GM15510 (cell line): ENCODE measurements around the gene MED15.

Experiments used
- POLR2A ChIP-seq: IDR thresholded peaks from 3 replicates; pipeline ENCODE4 v1.6.1; 2011; ENCODE audit warnings: borderline replicate concordance; ENCODE audit not compliant: insufficient read length; ENCODE audit errors: extremely low read depth

Gene MED15

DNA sequence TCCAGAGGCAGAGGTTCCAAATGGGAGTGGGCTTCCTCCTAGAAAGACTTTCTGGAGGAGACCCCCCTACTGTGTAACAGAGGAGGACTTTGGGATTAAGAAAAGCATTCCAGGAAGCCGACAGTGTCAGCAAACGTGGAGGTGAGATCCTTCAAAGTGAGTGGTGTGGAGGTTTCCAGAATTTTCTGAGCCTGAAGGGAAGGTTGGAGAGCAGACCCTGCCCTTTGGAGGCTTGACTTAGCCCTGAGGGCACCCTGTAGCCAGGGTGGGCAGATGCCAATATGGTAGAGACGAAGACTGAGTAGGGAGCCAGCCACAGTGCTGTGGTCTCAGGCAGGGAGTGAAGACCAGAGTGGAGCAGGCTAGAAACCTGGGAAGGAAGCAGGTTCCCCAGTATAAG lies 10.0 kb upstream of the MED15 start:
- no peak for TF ChIP-seq POLR2A

GRCh38 chr22:20498913-20499312 lies 8.5 kb upstream of the MED15 start:
- no peak for TF ChIP-seq POLR2A

DNA sequence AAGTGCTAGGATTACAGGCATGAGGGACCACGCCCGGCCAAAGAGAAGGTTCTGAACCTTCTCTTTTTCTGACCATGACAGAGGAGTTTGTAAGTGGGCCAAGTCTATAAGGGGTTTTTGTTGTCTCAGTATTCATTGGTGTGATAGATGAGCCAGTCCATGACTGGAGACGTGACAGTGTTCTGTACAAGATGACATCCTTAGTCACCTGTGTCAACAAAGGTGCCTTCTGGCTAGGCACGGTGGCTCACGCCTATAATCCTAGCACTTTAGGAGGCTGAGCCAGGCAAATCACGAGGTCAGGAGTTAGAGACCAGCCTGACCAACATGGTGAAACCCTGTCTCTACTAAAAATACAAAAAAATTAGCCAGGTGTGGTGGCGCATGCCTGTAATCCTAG lies 7.6 kb upstream of the MED15 start:
- no peak for TF ChIP-seq POLR2A

DNA sequence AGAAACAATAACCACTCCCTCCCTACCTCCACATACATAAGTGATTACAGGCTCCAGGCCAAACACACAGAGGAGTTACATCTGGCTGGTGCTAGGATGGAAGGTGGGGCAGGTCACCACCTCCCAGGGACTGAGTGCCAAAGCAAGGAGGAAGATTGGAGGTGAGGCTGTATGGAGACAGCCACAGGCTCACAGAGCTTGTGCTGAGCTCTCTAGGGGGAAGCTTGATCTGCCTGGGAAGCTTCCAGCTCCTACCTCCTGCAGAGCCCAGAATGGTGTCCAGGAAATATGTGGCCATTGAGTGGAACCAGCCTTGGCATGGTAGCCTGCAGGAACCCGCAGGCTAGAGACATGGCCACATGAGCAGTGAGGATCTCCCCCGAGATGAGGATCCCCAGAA lies 3.6 kb upstream of the MED15 start:
- TF ChIP-seq POLR2A, result no peak

GRCh38 chr22:20506543-20507252 lies 712 bp upstream of the MED15 start:
- no peak for TF ChIP-seq POLR2A

GRCh38 chr22:20508815-20509271 lies 1.4 kb downstream of the MED15 start:
- TF ChIP-seq POLR2A, result no peak

GRCh38 chr22:20509344-20510047 lies 2.1 kb downstream of the MED15 start:
- no peak for TF ChIP-seq POLR2A

- TF ChIP-seq POLR2A, result no peak
These were observed 3.6 kb downstream of the MED15 start for GRCh38 chr22:20510811-20511577.

- TF ChIP-seq POLR2A, result no peak
These were observed 4.3 kb downstream of the MED15 start for GRCh38 chr22:20511578-20512229.

DNA sequence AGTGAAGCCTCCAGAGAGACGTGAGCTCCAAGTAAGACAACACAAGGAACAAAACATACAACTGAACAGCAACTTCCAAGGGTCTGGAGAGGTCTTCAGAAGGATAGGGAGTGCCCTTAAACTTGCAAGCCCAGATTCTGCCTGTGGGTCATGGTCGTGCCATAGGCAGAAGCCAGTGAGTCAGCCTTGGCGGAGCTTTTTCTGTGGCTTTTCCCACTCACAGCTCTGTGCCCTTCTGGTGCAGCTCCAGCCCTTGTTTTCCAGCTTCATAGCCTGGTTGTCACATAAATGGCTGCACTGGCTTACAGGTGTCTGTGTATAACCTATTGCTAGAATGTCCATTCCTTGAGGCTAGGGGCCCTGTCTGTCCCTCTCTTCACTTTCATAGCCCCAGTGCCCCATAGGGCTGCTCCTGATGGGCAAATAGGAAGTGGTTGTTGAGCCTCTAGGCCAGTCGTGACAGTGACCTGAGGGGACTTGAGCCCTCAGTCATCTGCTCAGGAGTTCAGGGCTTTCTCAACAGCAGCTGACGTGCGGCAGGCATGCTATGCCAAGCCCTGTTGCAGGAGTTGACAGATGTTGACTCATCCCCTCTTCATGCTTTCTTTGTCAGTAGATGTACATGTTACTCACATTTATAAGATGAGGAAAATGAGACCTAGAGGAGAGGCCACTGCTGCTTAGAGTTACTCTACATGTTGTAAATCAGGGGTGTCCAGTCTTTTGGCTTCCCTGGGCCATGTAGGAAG lies 7.4 kb downstream of the MED15 start:
- no peak for TF ChIP-seq POLR2A

DNA sequence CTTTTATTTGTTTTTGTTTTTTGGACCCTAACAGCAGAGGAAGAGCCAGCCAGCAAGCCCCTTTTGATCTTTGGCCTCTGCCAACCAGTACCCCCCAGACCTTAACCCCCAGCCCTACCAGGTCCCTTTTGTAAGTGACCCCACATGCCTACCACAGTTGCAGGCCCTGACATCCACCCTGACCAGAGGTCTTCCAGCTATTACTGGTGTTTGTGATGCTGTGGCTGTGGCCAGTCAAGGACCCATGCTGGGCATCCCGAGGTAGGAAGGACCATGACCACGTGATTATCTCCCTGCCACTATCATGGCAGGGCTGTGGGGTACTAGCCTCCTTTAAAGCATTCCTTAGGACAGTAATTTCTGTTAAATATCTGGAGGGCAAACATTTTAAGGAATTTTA lies 9.0 kb downstream of the MED15 start:
- no peak for TF ChIP-seq POLR2A

- no peak for TF ChIP-seq POLR2A
These were observed 10.0 kb downstream of the MED15 start for GRCh38 chr22:20517422-20517821.

GRCh38 chr22:20517841-20518592 lies 10.6 kb downstream of the MED15 start:
- no peak for TF ChIP-seq POLR2A

DNA sequence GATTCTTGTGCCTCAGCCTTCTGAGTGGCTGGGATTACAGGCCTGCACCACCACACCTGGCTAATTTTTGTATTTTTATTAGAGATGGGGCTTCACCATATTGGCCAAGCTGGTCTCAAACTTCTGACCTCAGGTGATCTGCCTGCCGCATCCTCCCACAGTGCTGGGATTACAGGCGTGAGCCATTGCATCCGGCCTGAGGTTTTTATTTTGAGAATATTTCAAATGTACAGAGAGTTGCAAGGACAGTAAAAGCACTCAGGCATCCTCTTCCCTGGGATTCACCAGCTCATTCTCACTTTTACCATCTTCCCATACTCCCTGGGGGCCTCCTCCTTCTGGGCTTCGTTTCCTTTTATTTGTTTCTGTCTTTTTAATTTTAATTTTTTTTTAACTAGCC lies 12.1 kb downstream of the MED15 start:
- no peak for TF ChIP-seq POLR2A

GRCh38 chr22:20520093-20520511 lies 12.7 kb downstream of the MED15 start:
- no peak for TF ChIP-seq POLR2A
